ENCODE results near the gene FER. TPM values are rescaled to one million over a fixed set of nuclear protein-coding genes. Genes with fewer than 3 reads are reported as not detected.
"Not testable (repeated sequence)": the region's sequence is repeated elsewhere in the genome, so short reads cannot be mapped to it uniquely, and the experiment has no call there.

The FER gene
- total and polyA plus RNA-seq, 2 of the 8 experiments (the other 6 are each of a cell fraction or from before 2014, with no cell fraction given) = 1.3 to 15.8 TPM

- TF ChIP-seq RNF2 (IDR thresholded peaks at IDR 0.05; ENCODE audit: borderline replicate concordance, low read depth, low read length, missing control alignments, poor library complexity, severe bottlenecking) (no peak), GTF2F1 (IDR thresholded peaks at IDR 0.05; ENCODE audit: borderline replicate concordance, low read depth, low read length) (no peak)
These were observed 45.5 kb downstream of the FER start (continued) for GRCh38 chr5:108793207-108793606.

- H3K14ac ChIP-seq (ENCODE audit: insufficient read length); H2BK5ac ChIP-seq (ENCODE audit: low read depth, low read length); POLR2A ChIA-PET (ENCODE audit: partially characterized antibody); H4K91ac ChIP-seq (replicated peaks; ENCODE audit: insufficient read length, low read length); H3K9me3 ChIP-seq (ENCODE audit: insufficient read depth in 2 of 2, low read depth in 1 of 2, low read length in 1 of 2); H3K4me3 ChIP-seq (ENCODE audit: extremely low read depth in 1 of 4, insufficient read depth in 2 of 4, low read depth in 3 of 4, low read length in 4 of 4); H3K56ac ChIP-seq (replicated peaks; ENCODE audit: insufficient read length, low read depth, low read length); FAIRE-seq; H4K8ac ChIP-seq (ENCODE audit: extremely low read depth, insufficient read depth, low read length); H3K9ac ChIP-seq (replicated peaks in 1 of 4; ENCODE audit: extremely low read depth in 1 of 4, low read depth in 3 of 4, low read length in 3 of 4); H2BK20ac ChIP-seq (ENCODE audit: low read length); H3K36me3 ChIP-seq (ENCODE audit: control insufficient read depth in 2 of 4, insufficient read depth in 4 of 4, low read length in 3 of 4); H3K79me2 ChIP-seq (ENCODE audit: control insufficient read depth in 1 of 2, insufficient read depth in 2 of 2, low read length in 2 of 2); H3K79me1 ChIP-seq (ENCODE audit: low read depth, low read length); H3K23me2 ChIP-seq (ENCODE audit: low read depth, low read length); H3K4me2 ChIP-seq (ENCODE audit: insufficient read depth in 1 of 2, low read depth in 2 of 2, low read length in 2 of 2); H3K4ac ChIP-seq (replicated peaks; ENCODE audit: insufficient read length, low read depth, low read length); H3K27ac ChIP-seq (ENCODE audit: low read depth, low read length); DNase-seq (ENCODE audit: low read depth in 1 of 2, low spot score in 2 of 2); H2AFZ ChIP-seq (ENCODE audit: low read length); CTCF ChIA-PET (ENCODE audit: partially characterized antibody); H3K23ac ChIP-seq (ENCODE audit: insufficient read length); H3K4me1 ChIP-seq (replicated peaks in 1 of 4; ENCODE audit: control insufficient read depth in 3 of 4, insufficient read depth in 4 of 4, low read length in 3 of 4); H3K18ac ChIP-seq (ENCODE audit: extremely low read depth, low read length); H2BK120ac ChIP-seq (replicated peaks; ENCODE audit: low read depth, low read length); H3K27me3 ChIP-seq (replicated peaks in 1 of 4; ENCODE audit: control insufficient read depth in 3 of 4, extremely low read depth in 1 of 4, insufficient read depth in 3 of 4, low read length in 3 of 4); H4K5ac ChIP-seq (ENCODE audit: insufficient read length, low read depth, low read length); H2BK12ac ChIP-seq (ENCODE audit: low read depth, low read length); H2BK15ac ChIP-seq (ENCODE audit: low read length); H2AK5ac ChIP-seq (ENCODE audit: low read depth, low read length); H4K20me1 ChIP-seq (replicated peaks in 1 of 2; ENCODE audit: control insufficient read depth in 1 of 2, insufficient read depth in 2 of 2, low read length in 2 of 2): not testable (repeated sequence)
- 62% methylated on average over 2 of the region's 4 CpGs; no CpG with 5 or more reads in 1 of the 2 experiments for WGBS, 2 experiments (ENCODE audit: extremely low coverage in 1 of 2, insufficient coverage in 1 of 2, insufficient read length in 1 of 2, insufficient replicate concordance in 2 of 2, low coverage in 1 of 2, low lambda C conversion rate in 2 of 2, missing lambda C conversion rate in 1 of 2)
These were observed 46.7 kb downstream of the FER start for GRCh38 chr5:108794349-108794748.
